ENCODE results near the gene RNF144A.
A peak's percentile ranks its signal among the peaks of the same experiment; 100 is the strongest.

Gene RNF144A

GRCh38 chr2:7004636-7005035 lies 87.4 kb downstream of the RNF144A start:
- TF ChIP-seq, protein P1, sequence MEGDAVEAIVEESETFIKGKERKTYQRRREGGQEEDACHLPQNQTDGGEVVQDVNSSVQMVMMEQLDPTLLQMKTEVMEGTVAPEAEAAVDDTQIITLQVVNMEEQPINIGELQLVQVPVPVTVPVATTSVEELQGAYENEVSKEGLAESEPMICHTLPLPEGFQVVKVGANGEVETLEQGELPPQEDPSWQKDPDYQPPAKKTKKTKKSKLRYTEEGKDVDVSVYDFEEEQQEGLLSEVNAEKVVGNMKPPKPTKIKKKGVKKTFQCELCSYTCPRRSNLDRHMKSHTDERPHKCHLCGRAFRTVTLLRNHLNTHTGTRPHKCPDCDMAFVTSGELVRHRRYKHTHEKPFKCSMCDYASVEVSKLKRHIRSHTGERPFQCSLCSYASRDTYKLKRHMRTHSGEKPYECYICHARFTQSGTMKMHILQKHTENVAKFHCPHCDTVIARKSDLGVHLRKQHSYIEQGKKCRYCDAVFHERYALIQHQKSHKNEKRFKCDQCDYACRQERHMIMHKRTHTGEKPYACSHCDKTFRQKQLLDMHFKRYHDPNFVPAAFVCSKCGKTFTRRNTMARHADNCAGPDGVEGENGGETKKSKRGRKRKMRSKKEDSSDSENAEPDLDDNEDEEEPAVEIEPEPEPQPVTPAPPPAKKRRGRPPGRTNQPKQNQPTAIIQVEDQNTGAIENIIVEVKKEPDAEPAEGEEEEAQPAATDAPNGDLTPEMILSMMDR (IDR thresholded peaks at IDR 0.05; ENCODE audit: low read depth, low read length) = no peak
- no peak for TF ChIP-seq MAX (IDR thresholded peaks at IDR 0.05; ENCODE audit: low read depth, low read length)
- no peak for TF ChIP-seq MYC (IDR thresholded peaks at IDR 0.05; ENCODE audit: low read depth, low read length)
- TF ChIP-seq POLR2A (IDR thresholded peaks at IDR 0.05; ENCODE audit: extremely low read depth, insufficient read length) = no peak
- H3K4me3 ChIP-seq (ENCODE audit: low read depth, low read length) = no peak overlapping the region
- DNase-seq (ENCODE audit: low read depth) = peak; percentile 76

DNA sequence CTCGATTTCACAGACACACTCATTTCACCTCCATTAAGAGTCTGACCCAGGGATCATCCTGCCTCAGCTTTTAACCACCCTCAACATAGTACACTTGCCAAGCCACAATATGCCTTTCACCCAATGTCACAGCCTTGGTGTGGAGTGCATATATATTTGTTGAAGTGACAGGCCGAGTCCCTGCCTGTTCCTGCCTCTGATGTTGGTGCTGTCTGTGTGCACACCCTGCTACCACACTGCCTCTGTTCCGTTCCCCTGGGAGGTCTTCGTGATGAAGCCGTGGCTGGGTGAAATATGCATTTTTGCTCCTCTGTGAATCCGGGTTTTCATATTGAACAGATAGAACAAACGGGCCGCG lies 90.3 kb downstream of the RNF144A start:
- no peak for DNase-seq (ENCODE audit: low read depth)
- TF ChIP-seq, protein P1 (IDR thresholded peaks at IDR 0.05; ENCODE audit: low read depth, low read length) = no peak
- TF ChIP-seq MAX (IDR thresholded peaks at IDR 0.05; ENCODE audit: low read depth, low read length) (no peak), POLR2A (IDR thresholded peaks at IDR 0.05; ENCODE audit: extremely low read depth, insufficient read length) (no peak), MYC (IDR thresholded peaks at IDR 0.05; ENCODE audit: low read depth, low read length) (no peak)

DNA sequence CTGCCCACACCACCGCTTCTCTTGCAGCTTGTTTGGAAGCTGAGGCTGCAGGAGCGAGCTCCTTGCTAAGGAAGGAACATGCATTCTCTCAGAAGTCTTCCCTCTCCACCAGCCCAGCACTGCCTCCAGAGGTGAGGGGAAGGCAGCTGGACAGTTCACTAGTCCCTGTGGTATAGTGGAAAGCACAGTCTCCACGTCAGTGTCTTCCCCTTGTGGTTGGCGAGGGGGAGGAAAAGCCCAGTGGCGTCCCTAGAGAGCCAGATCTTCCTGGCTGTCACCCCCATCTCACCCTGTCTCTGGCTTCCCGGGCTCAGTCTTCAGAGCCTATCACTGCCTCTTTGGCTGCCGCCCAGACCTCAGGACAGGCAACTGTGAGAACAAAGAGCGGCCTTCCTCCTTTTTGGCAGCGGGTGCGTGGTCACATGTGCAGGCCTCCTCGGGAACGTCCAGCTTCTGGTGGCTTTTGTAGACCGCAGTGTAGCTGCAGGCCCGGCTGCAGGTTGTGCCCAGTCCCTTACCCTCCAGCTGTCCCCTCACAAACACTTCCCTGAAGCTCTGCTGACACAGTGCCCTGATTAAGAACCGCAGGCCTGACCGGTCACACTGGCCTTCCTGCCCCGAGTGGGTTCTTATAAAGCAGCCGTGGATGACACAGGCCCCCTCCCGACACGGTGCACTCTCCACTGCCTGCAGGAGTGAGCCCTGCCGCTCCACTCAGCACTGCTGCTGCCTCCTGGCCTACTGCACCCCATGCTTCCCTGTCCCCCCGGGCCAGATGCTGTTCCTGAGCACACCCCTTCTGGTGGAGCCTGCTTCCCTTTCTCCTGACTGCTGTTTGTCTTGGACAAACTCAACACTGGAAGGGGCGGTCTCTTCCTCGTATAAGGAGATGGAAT lies 90.9 kb downstream of the RNF144A start:
- H3K4me3 ChIP-seq (ENCODE audit: low read depth, low read length) = peak overlapping the region; percentile 43
- DNase-seq (ENCODE audit: low read depth) = peak; percentile 99
- TF ChIP-seq MYC (IDR thresholded peaks at IDR 0.05; ENCODE audit: low read depth, low read length) (no peak), MAX (IDR thresholded peaks at IDR 0.05; ENCODE audit: low read depth, low read length) (peak; percentile 67)
- TF ChIP-seq, protein P1 (IDR thresholded peaks at IDR 0.05; ENCODE audit: low read depth, low read length) = peak; percentile 63

More for the DNA sequence above, 90.3 kb downstream of the RNF144A start:
- peak overlapping the region; percentile 43 for H3K4me3 ChIP-seq (ENCODE audit: low read depth, low read length)

DNA sequence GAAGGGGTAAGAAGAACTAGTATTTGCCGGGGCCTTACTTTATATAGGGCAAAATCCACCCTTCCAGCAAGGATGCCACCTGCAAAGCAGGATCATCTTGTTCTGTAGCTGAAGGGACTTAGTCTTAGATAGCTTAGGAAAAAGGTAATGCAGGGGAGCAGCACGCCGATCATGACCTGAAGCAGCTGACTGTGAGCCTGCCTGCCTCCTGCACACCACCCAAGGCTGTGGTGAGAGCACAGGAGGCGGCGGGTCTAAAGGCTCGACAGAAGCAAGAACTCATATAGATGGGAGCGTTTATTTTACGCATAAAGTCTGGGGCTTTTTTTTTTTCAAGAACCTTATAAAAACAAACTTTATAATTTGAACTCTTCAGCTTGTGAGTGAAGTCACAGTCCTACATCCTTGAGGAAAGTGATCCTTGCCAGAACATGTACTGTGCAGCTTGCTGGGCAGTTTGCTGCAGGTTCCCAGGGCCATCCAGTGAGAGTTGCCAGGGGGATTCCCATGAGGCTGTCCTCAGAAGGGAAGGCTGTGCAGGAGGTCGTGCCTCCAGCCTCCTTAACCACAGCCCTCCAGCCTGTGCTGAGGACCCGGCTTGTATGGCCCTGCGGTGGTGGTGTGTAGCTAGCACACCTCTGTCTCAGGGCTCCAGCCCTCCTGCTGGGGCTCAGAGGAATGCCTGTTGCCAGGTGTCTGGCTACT lies 92.1 kb downstream of the RNF144A start:
- no peak for TF ChIP-seq POLR2A (IDR thresholded peaks at IDR 0.05; ENCODE audit: extremely low read depth, insufficient read length)
- TF ChIP-seq MYC (IDR thresholded peaks at IDR 0.05; ENCODE audit: low read depth, low read length) = no peak
- TF ChIP-seq, protein P1 (IDR thresholded peaks at IDR 0.05; ENCODE audit: low read depth, low read length) = no peak
- no peak for TF ChIP-seq MAX (IDR thresholded peaks at IDR 0.05; ENCODE audit: low read depth, low read length)

DNA sequence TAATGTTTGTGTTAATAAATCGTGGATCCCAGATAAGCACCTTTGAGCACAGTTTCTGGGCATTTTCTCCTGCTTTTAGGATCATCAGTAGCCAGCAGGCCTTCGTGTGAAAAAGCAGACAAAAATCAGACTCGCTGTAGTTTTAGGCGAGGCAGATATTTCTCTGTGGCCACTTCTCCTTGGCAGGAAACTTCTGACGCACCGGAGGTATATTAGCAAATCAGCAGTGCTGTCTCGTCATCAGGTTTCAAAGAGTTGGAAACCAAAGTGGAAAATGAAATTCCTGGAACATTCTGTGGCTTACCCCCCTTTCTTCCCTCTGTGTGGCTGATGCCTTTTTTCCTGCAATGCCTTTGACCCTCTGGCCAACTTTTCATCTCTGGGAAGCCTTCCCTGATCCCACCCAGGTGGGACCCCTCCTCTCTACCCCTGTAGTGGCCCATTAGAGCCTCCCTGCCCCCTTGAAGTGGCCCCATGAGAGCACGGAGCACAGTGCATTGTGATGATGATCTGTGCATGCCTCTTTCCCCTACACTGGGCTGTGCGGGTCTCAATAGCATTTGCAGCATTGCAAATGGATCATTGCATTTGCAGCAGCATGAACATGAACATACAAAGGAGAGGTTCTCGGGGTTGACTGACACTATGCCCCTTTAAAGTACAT lies 93.3 kb downstream of the RNF144A start:
- no peak overlapping the region for H3K4me3 ChIP-seq (ENCODE audit: low read depth, low read length)
- DNase-seq (ENCODE audit: low read depth) = no peak
- TF ChIP-seq, protein P1 (IDR thresholded peaks at IDR 0.05; ENCODE audit: low read depth, low read length) = no peak
- TF ChIP-seq MYC (IDR thresholded peaks at IDR 0.05; ENCODE audit: low read depth, low read length) (no peak), MAX (IDR thresholded peaks at IDR 0.05; ENCODE audit: low read depth, low read length) (no peak), POLR2A (IDR thresholded peaks at IDR 0.05; ENCODE audit: extremely low read depth, insufficient read length) (no peak)

More for the DNA sequence above, 92.1 kb downstream of the RNF144A start:
- no peak overlapping the region for H3K4me3 ChIP-seq (ENCODE audit: low read depth, low read length)
- no peak for DNase-seq (ENCODE audit: low read depth)

Measured in NB4 (cell line).